Measurements from ENCODE around the gene MYB. TPM values are rescaled to one million over a fixed set of nuclear protein-coding genes. Genes with fewer than 3 reads are reported as not detected.

The MYB gene
- total RNA-seq, 1 donor from 2014 or later = 23.3 TPM

GRCh38 chr6:135188718-135189117, 7.6 kb downstream of the MYB start:
- DNase-seq (ENCODE audit: low spot score) = no peak

DNA sequence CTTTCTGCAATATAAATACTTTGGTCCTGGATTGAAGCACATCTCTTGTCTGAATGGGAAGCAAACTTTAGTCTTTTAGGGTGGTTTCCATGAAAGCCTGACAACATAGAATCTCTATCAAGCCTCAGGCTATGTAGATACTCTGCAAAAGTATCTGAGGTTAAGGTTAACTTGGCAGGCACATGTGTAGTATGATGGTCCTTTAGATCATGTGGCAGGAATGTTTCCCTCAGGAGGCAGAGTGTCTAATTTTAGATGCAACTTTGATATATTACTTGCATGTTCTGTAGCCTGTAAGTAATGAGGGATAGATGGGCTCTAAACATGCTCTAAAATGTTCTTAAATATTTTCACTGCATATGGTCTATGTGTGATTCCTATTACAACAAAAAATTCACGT, 8.2 kb downstream of the MYB start:
- DNase-seq (ENCODE audit: low spot score) = no peak
- TF ChIP-seq, protein P1, sequence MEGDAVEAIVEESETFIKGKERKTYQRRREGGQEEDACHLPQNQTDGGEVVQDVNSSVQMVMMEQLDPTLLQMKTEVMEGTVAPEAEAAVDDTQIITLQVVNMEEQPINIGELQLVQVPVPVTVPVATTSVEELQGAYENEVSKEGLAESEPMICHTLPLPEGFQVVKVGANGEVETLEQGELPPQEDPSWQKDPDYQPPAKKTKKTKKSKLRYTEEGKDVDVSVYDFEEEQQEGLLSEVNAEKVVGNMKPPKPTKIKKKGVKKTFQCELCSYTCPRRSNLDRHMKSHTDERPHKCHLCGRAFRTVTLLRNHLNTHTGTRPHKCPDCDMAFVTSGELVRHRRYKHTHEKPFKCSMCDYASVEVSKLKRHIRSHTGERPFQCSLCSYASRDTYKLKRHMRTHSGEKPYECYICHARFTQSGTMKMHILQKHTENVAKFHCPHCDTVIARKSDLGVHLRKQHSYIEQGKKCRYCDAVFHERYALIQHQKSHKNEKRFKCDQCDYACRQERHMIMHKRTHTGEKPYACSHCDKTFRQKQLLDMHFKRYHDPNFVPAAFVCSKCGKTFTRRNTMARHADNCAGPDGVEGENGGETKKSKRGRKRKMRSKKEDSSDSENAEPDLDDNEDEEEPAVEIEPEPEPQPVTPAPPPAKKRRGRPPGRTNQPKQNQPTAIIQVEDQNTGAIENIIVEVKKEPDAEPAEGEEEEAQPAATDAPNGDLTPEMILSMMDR (IDR thresholded peaks at IDR 0.05; ENCODE audit: unreplicated experiment) = no peak
- H3K27ac Mint-ChIP-seq (ENCODE audit: unreplicated experiment) = no peak overlapping the region
- H3K4me1 Mint-ChIP-seq (ENCODE audit: unreplicated experiment) = peaks cover 13% of the 10 kb centered on the region
- H3K27me3 Mint-ChIP-seq (ENCODE audit: unreplicated experiment) = no peaks in the 10 kb centered on the region
- H3K36me3 Mint-ChIP-seq (ENCODE audit: low read depth, unreplicated experiment) = peaks cover 31% of the 10 kb centered on the region
- no peaks in the 10 kb centered on the region for H3K9me3 Mint-ChIP-seq (ENCODE audit: unreplicated experiment)
- H3K4me3 Mint-ChIP-seq (ENCODE audit: unreplicated experiment) = no peak overlapping the region

More at GRCh38 chr6:135188718-135189117, 7.6 kb downstream of the MYB start:
- TF ChIP-seq, protein P1 (IDR thresholded peaks at IDR 0.05; ENCODE audit: unreplicated experiment) = no peak
- Mint-ChIP-seq H3K4me1 (ENCODE audit: unreplicated experiment) (peaks cover 13% of the 10 kb centered on the region), H3K4me3 (ENCODE audit: unreplicated experiment) (no peak overlapping the region), H3K9me3 (ENCODE audit: unreplicated experiment) (no peaks in the 10 kb centered on the region), H3K27ac (ENCODE audit: unreplicated experiment) (no peak overlapping the region), H3K36me3 (ENCODE audit: low read depth, unreplicated experiment) (peaks cover 25% of the 10 kb centered on the region), H3K27me3 (ENCODE audit: unreplicated experiment) (no peaks in the 10 kb centered on the region)

DNA sequence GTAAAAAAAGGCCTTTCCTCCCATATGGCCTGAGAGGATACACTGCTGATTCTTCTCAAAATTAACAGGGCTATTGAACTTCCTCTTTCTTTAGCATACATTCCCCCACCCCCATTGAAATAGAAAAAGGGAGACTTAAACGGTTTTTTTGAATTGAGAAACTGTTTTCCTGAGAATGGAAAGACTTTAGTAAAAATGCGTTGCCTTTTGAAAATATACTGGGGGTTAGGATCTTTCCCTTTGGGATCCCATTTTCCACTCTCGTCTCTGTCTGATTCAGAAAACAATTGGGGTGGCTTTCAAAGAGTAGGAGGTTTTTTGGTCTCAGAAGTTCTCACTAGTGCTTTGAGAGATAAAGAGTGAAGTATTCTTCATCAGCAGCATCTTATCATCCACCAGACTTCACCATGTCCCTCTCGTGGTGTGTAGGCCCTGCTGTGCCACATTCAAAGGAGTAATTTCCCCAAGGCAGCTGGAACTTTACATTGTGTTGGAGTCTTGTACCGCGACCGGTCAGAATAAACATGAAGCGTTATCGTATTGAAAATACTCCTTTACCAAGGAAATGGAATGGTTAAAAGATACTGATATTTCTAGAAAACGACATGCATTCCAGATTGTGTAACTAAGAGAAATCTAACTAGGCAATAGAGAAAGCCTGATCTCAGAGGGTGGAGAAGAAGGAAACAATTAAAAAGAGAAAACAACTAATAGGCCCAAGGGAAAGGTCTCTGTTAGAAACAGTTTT, 10.6 kb downstream of the MYB start:
- H3K27ac Mint-ChIP-seq (ENCODE audit: unreplicated experiment) = no peak overlapping the region
- peaks cover 13% of the 10 kb centered on the region for H3K4me1 Mint-ChIP-seq (ENCODE audit: unreplicated experiment)
- TF ChIP-seq, protein P1 (IDR thresholded peaks at IDR 0.05; ENCODE audit: unreplicated experiment) = no peak
- no peaks in the 10 kb centered on the region for H3K9me3 Mint-ChIP-seq (ENCODE audit: unreplicated experiment)
- H3K4me3 Mint-ChIP-seq (ENCODE audit: unreplicated experiment) = no peak overlapping the region
- no peak for DNase-seq (ENCODE audit: low spot score)
- no peaks in the 10 kb centered on the region for H3K27me3 Mint-ChIP-seq (ENCODE audit: unreplicated experiment)
- peaks cover 32% of the 10 kb centered on the region for H3K36me3 Mint-ChIP-seq (ENCODE audit: low read depth, unreplicated experiment)

- H3K4me3 Mint-ChIP-seq (ENCODE audit: unreplicated experiment) = no peak overlapping the region
- no peak overlapping the region for H3K27ac Mint-ChIP-seq (ENCODE audit: unreplicated experiment)
- TF ChIP-seq, protein P1 (IDR thresholded peaks at IDR 0.05; ENCODE audit: unreplicated experiment) = no peak
- no peaks in the 10 kb centered on the region for H3K27me3 Mint-ChIP-seq (ENCODE audit: unreplicated experiment)
- H3K36me3 Mint-ChIP-seq (ENCODE audit: low read depth, unreplicated experiment) = peaks cover 37% of the 10 kb centered on the region
- peaks cover 13% of the 10 kb centered on the region for H3K4me1 Mint-ChIP-seq (ENCODE audit: unreplicated experiment)
- no peaks in the 10 kb centered on the region for H3K9me3 Mint-ChIP-seq (ENCODE audit: unreplicated experiment)
- DNase-seq (ENCODE audit: low spot score) = no peak
These were observed 11.4 kb downstream of the MYB start for GRCh38 chr6:135192256-135193174.
